Left colon (tissue), 2 donors: ENCODE results near the gene CIPC. TPM values are rescaled to one million over a fixed set of nuclear protein-coding genes. Genes with fewer than 3 reads are reported as not detected.
A peak's percentile ranks its signal among the peaks of the same experiment; 100 is the strongest.

Experiments
- ATAC-seq: fragments of 200-7000 bp; cut with Tn5 transposase; one replicate; pipeline ENCODE4 v1.9.1; 2020; ENCODE audit warnings: mild to moderate bottlenecking, moderate library complexity
- DNase-seq, 2 donors: peaks; one replicate each; pipeline ENCODE4 v3.0.0-alpha.2; 2020
- intact Hi-C, 2 donors: fragments of 100-400 bp; cut with DNase I in 1 of 2; cut with micrococcal nuclease in 1 of 2; formaldehyde crosslinking; loops; one replicate each; pipeline versions ENCODE4 v1.11.2 to v1.14.0; 2022; cut with DNase I, micrococcal nuclease
- long read RNA-seq: library from polyadenylated mRNA; unstranded; transcript quantifications from one replicate; pipeline ENCODE4 v2.0.0, GENCODE V29; 2021
- total RNA-seq, 2 donors: library from RNA; stranded (reverse); fragmentation: NEBNext Ultra II Directional; extraction: Animal tissue kit (Norgen Biotek cat#: 25700); gene quantifications; one replicate each; pipeline ENCODE4 v1.2.1, GENCODE V29; 2021
- donor health status: DM: no; HTN: no; CAD: no.
- donor health status: DM: yes; HTN: yes; CAD: no.

CIPC gene
- 10 to 100 TPM; 50.4 to 52.0 TPM for total RNA-seq
- long read RNA-seq, full-length matches to known transcripts = 16 of 17 reads
- long read RNA-seq, partial matches to known transcripts = 0 of 17 reads
- long read RNA-seq, other reads (novel, unspliced or antisense) = 1 of 17 reads

- DNase-seq (peak; percentile 100), ATAC-seq (peak; percentile 84)
- intact Hi-C loops = no loop called here
Measured at GRCh38 chr14:77097700-77098528, at the start of gene CIPC. TSS of gene CIPC (plus strand) at chr14:77098258. CDS start at chr14:77105709, 7,451 bp downstream.

GRCh38 chr14:77051116-77051515 is 46.9 kb upstream of the CIPC start:
- ATAC-seq = peak; percentile 56
- intact Hi-C loops = loop anchor here (5.0 to 10.0 kb wide), 2 partner anchors 136 to 139 kb away; no protein-coding TSS in a partner anchor
- DNase-seq = peak; percentile 35 to 64

- intact Hi-C loops = loop anchor here (5.0 to 10.0 kb wide), 2 partner anchors 138 to 140 kb away; no protein-coding TSS in a partner anchor
- peak; percentile 54 to 65 for DNase-seq
- peak; percentile 88 for ATAC-seq
Measured at GRCh38 chr14:77052281-77053044, 45.6 kb upstream of the CIPC start.

- ATAC-seq = peak; percentile 66
- intact Hi-C loops = loop anchor here (5.0 to 10.0 kb wide), 2 partner anchors 138 to 141 kb away; no protein-coding TSS in a partner anchor
- DNase-seq = peak; percentile 67 to 82
Measured at GRCh38 chr14:77053046-77053841, 44.8 kb upstream of the CIPC start.

GRCh38 chr14:77055306-77055705 is 42.8 kb upstream of the CIPC start:
- intact Hi-C loops = loop anchor here in 1 of 2 donors (10.0 kb wide), 1 partner anchor 141 kb away; no protein-coding TSS in a partner anchor
- DNase-seq (no peak), ATAC-seq (no peak)

- DNase-seq (no peak), ATAC-seq (no peak)
- intact Hi-C loops = loop anchor here in 1 of 2 donors (10.0 kb wide), 1 partner anchor 141 kb away; no protein-coding TSS in a partner anchor
Measured at GRCh38 chr14:77055981-77056380, 42.1 kb upstream of the CIPC start.

- no peak for DNase-seq
- ATAC-seq = no peak
- intact Hi-C loops = loop anchor here in 1 of 2 donors (10.0 kb wide), 1 partner anchor 143 kb away; no protein-coding TSS in a partner anchor
Measured at GRCh38 chr14:77058117-77058516, 39.9 kb upstream of the CIPC start.

GRCh38 chr14:77058785-77059184 is 39.3 kb upstream of the CIPC start:
- no peak for ATAC-seq
- intact Hi-C loops = loop anchor here in 1 of 2 donors (10.0 kb wide), 1 partner anchor 144 kb away; no protein-coding TSS in a partner anchor
- no peak for DNase-seq

GRCh38 chr14:77059276-77059915 is 38.7 kb upstream of the CIPC start:
- no peak for ATAC-seq
- no peak for DNase-seq
- intact Hi-C loops = loop anchor here in 1 of 2 donors (10.0 kb wide), 1 partner anchor 145 kb away; no protein-coding TSS in a partner anchor

GRCh38 chr14:77061630-77062257 is 36.3 kb upstream of the CIPC start:
- DNase-seq (no peak), ATAC-seq (no peak)
- intact Hi-C loops = no loop called here

GRCh38 chr14:77062261-77062660 is 35.8 kb upstream of the CIPC start:
- no peak for DNase-seq
- intact Hi-C loops = no loop called here
- no peak for ATAC-seq

GRCh38 chr14:77063571-77064171 is 34.4 kb upstream of the CIPC start:
- intact Hi-C loops = no loop called here
- DNase-seq (no peak), ATAC-seq (no peak)

GRCh38 chr14:77064521-77065178 is 33.4 kb upstream of the CIPC start:
- ATAC-seq (peak; percentile 46), DNase-seq (no peak)
- intact Hi-C loops = loop anchor here (5.0 kb wide), 2 partner anchors 187 to 192 kb away; no protein-coding TSS in a partner anchor

- no peak for ATAC-seq
- DNase-seq = no peak
- intact Hi-C loops = loop anchor here (5.0 kb wide), 2 partner anchors 189 to 194 kb away; no protein-coding TSS in a partner anchor
Measured at GRCh38 chr14:77065851-77066577, 32.0 kb upstream of the CIPC start.

- ATAC-seq (no peak), DNase-seq (no peak)
- intact Hi-C loops = loop anchor here (5.0 kb wide), 2 partner anchors 189 to 194 kb away; no protein-coding TSS in a partner anchor
Measured at GRCh38 chr14:77066578-77067172, 31.4 kb upstream of the CIPC start.
